Measurements from ENCODE around the gene SPEF1. TPM values are rescaled to one million over a fixed set of nuclear protein-coding genes. Genes with fewer than 3 reads are reported as not detected.

The SPEF1 gene
- total RNA-seq, 1 experiment from 2014 or later: not detected

DNA sequence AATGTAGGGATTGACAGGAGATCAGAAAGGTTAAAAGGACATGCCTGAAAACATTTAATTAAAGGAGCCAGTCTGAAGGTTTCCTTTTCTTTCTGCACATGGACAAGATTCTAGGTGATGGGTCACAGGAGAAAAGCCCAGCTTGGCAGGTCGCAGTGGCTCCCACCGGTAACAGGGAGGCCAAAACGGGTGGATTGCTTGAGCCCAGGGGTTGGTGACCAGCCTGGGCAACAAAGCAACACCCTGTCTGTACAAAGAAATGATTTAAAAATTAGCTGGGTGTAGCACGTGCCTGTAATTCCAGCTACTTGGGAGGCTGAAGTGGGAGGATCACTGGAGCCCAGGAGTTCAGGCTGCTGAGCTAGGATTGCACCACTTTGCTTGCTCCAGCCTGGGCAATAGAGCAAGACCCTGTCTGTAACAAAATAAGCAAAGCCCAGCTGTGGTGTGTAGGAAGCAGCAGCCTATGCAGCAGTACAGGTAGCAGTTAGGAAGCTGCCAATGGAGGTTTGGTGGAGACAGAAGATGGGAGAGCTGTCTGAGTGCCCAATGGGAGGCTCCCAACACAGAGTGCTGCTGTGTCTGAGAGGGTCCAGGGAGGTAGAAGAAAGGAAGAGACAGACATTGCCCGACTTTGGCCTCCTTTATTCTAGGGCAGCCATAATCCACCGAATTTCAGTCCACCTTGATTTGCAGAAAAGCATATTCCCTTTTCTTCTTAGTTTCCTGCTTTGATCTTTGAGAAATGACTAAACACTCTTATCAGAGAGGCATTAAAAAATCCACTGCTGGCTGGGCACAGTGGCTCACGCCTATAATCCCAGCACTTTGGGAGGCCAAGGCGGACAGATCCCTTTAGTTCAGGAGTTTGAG lies 32.0 kb upstream of the SPEF1 start:
- H3K9me3 ChIP-seq: no peaks in the 10 kb centered on the region
- intact Hi-C loops (cut with micrococcal nuclease; ENCODE audit: unreplicated experiment): no loop called here
- H3K27me3 ChIP-seq (replicated peaks; ENCODE audit: control insufficient read depth, insufficient read depth, low read length): no peaks in the 10 kb centered on the region
- no peaks in the 10 kb centered on the region for H3K36me3 ChIP-seq (ENCODE audit: control insufficient read depth, insufficient read depth, low read length)
- ChIA-PET POLR2A (no interaction called here), CTCF (no interaction called here)
- no peak for TF ChIP-seq CTCF (IDR thresholded peaks at IDR 0.05; ENCODE audit: insufficient read depth in 1 of 2, low read depth in 1 of 2, low read length in 1 of 2, severe bottlenecking in 1 of 2, unreplicated experiment in 1 of 2)
- Mint-ChIP-seq H3K36me3 (ENCODE audit: insufficient read depth, unreplicated experiment) (peaks cover 17% of the 10 kb centered on the region), H3K27ac (ENCODE audit: unreplicated experiment) (no peak overlapping the region), H3K4me1 (ENCODE audit: low read depth, unreplicated experiment) (no peaks in the 10 kb centered on the region), H3K27me3 (ENCODE audit: insufficient read depth, unreplicated experiment) (no peaks in the 10 kb centered on the region), H3K4me3 (ENCODE audit: unreplicated experiment) (no peak overlapping the region), H3K9me3 (ENCODE audit: unreplicated experiment) (no peaks in the 10 kb centered on the region)
- BruUV-seq (replicated peaks): no TSS peak
- no peak for DNase-seq
- H3K4me3 ChIP-seq (ENCODE audit: low read depth, low read length): no peak overlapping the region
- H3K4me1 ChIP-seq: peaks cover 13% of the 10 kb centered on the region

DNA sequence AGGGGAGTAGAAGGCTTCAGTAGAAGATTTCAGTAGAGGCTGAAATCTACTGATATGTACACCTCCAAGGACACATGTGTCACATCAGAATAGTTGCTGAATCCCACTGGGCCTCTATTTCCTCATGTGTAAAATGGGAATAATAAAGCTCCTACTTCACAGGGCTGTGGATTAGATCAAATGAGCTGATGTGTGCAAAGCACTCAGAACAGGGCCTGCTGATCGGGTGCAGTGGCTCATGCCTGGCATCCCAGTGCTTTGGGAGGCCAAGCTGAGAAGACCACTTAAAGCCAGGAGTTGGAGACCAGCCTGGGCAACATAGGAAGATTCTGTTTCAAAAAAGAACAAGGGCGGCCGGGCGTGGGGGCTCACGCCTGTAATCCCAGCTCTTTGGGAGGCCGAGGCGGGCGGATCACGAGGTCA lies 31.0 kb upstream of the SPEF1 start:
- BruUV-seq (replicated peaks): no TSS peak
- H3K9me3 Mint-ChIP-seq (ENCODE audit: unreplicated experiment): no peaks in the 10 kb centered on the region
- H3K4me1 Mint-ChIP-seq (ENCODE audit: low read depth, unreplicated experiment): peaks cover 1% of the 10 kb centered on the region
- intact Hi-C loops (cut with micrococcal nuclease; ENCODE audit: unreplicated experiment): no loop called here
- peaks cover 24% of the 10 kb centered on the region for H3K36me3 Mint-ChIP-seq (ENCODE audit: insufficient read depth, unreplicated experiment)
- no peak for TF ChIP-seq CTCF (IDR thresholded peaks at IDR 0.05; ENCODE audit: insufficient read depth in 1 of 2, low read depth in 1 of 2, low read length in 1 of 2, severe bottlenecking in 1 of 2, unreplicated experiment in 1 of 2)
- no peak overlapping the region for H3K4me3 Mint-ChIP-seq (ENCODE audit: unreplicated experiment)
- Histone ChIP-seq H3K4me1 (peaks cover 20% of the 10 kb centered on the region), H3K9me3 (no peaks in the 10 kb centered on the region), H3K27me3 (replicated peaks; ENCODE audit: control insufficient read depth, insufficient read depth, low read length) (no peaks in the 10 kb centered on the region), H3K4me3 (ENCODE audit: low read depth, low read length) (no peak overlapping the region), H3K36me3 (ENCODE audit: control insufficient read depth, insufficient read depth, low read length) (no peaks in the 10 kb centered on the region)
- H3K27ac Mint-ChIP-seq (ENCODE audit: unreplicated experiment): peak overlapping the region; percentile 27
- no peak for DNase-seq
- POLR2A ChIA-PET: no interaction called here
- H3K27me3 Mint-ChIP-seq (ENCODE audit: insufficient read depth, unreplicated experiment): no peaks in the 10 kb centered on the region
- CTCF ChIA-PET: interaction anchor here (0.6 kb wide), 1 partner anchor 42 kb away, joined by 3 read pairs; no protein-coding TSS in a partner anchor

DNA sequence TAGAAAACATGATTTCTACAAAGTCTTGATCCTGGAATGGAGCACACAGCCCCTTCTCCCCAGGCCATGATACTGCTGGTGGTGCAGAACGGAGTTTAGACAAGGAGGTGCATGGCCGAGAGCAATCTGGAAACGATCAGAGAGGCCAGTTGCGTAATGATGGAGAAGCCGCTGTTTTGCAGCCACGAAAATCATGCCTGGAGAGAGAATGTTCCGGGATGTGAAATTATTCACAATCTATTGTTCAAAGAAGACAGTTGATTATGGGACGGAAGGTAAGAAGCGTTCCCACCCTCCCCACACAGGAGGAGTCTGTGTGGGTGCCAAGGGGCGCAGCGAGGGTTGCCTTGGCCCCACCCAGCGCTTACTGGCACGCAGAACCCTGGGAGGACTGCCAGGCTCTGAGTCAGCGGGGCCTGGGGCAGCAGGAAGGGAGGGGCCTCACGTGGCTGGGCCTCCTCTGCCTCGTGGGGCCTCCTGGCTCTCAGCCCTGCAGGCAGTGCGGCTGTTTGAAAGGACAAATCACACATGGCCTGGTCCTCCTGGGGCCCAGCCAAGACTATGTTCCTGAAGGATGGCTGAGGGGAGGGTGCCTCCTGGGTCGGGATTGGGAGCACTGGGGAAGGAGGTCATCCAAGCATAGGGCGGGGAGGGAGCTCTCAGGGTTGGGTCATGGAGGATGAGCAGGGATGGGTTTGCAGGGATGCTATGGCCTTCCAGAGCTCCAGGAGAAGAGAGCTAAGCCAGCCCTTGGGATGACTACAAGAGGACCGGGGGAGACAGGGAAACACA lies 30.4 kb upstream of the SPEF1 start:
- CTCF ChIA-PET: interaction anchor here (0.6 kb wide), 1 partner anchor 43 kb away, joined by 3 read pairs; no protein-coding TSS in a partner anchor
- no peaks in the 10 kb centered on the region for H3K27me3 ChIP-seq (replicated peaks; ENCODE audit: control insufficient read depth, insufficient read depth, low read length)
- H3K4me1 Mint-ChIP-seq (ENCODE audit: low read depth, unreplicated experiment): peaks cover 6% of the 10 kb centered on the region
- BruUV-seq (replicated peaks): no TSS peak
- no peaks in the 10 kb centered on the region for H3K9me3 ChIP-seq
- H3K4me3 Mint-ChIP-seq (ENCODE audit: unreplicated experiment): peak overlapping the region; percentile 56
- no peak for TF ChIP-seq CTCF (IDR thresholded peaks at IDR 0.05; ENCODE audit: insufficient read depth in 1 of 2, low read depth in 1 of 2, low read length in 1 of 2, severe bottlenecking in 1 of 2, unreplicated experiment in 1 of 2)
- no peak overlapping the region for H3K4me3 ChIP-seq (ENCODE audit: low read depth, low read length)
- peaks cover 23% of the 10 kb centered on the region for H3K4me1 ChIP-seq
- peaks cover 27% of the 10 kb centered on the region for H3K36me3 Mint-ChIP-seq (ENCODE audit: insufficient read depth, unreplicated experiment)
- POLR2A ChIA-PET: no interaction called here
- intact Hi-C loops (cut with micrococcal nuclease; ENCODE audit: unreplicated experiment): no loop called here
- H3K36me3 ChIP-seq (ENCODE audit: control insufficient read depth, insufficient read depth, low read length): no peaks in the 10 kb centered on the region
- H3K9me3 Mint-ChIP-seq (ENCODE audit: unreplicated experiment): no peaks in the 10 kb centered on the region
- H3K27me3 Mint-ChIP-seq (ENCODE audit: insufficient read depth, unreplicated experiment): no peaks in the 10 kb centered on the region
- peak; percentile 29 to 64 for DNase-seq
- H3K27ac Mint-ChIP-seq (ENCODE audit: unreplicated experiment): peak overlapping the region; percentile 27

All from Caco-2 (cell line).